Measurements from ENCODE around the gene KIF26B.

KIF26B gene

GRCh38 chr1:245361951-245362350, 207.2 kb downstream of the KIF26B start:
- no peak for DNase-seq (ENCODE audit: low read depth)
- no peak overlapping the region for H3K4me3 ChIP-seq (ENCODE audit: low read depth, low read length)

- no peak for DNase-seq (ENCODE audit: low read depth)
- no peak overlapping the region for H3K4me3 ChIP-seq (ENCODE audit: low read depth, low read length)
Measured at GRCh38 chr1:245363461-245364200, 208.8 kb downstream of the KIF26B start.

GRCh38 chr1:245365095-245366020, 210.6 kb downstream of the KIF26B start:
- DNase-seq (ENCODE audit: low read depth), result no peak
- no peak overlapping the region for H3K4me3 ChIP-seq (ENCODE audit: low read depth, low read length)

- no peak for DNase-seq (ENCODE audit: low read depth)
- H3K4me3 ChIP-seq (ENCODE audit: low read depth, low read length), result no peak overlapping the region
Measured at GRCh38 chr1:245366886-245367285, 212.1 kb downstream of the KIF26B start.

- DNase-seq (ENCODE audit: low read depth), result no peak
Measured at GRCh38 chr1:245370175-245370825, 215.5 kb downstream of the KIF26B start.

GRCh38 chr1:245370905-245371581, 216.3 kb downstream of the KIF26B start:
- no peak for DNase-seq (ENCODE audit: low read depth)

More at GRCh38 chr1:245370175-245370825, 215.5 kb downstream of the KIF26B start:
- no peak overlapping the region for H3K4me3 ChIP-seq (ENCODE audit: low read depth, low read length)

GRCh38 chr1:245373131-245373530, 218.3 kb downstream of the KIF26B start:
- H3K4me3 ChIP-seq (ENCODE audit: low read depth, low read length), result no peak overlapping the region
- DNase-seq (ENCODE audit: low read depth), result no peak

More at GRCh38 chr1:245370905-245371581, 216.3 kb downstream of the KIF26B start:
- no peak overlapping the region for H3K4me3 ChIP-seq (ENCODE audit: low read depth, low read length)

GRCh38 chr1:245375789-245376460, 221.1 kb downstream of the KIF26B start:
- DNase-seq (ENCODE audit: low read depth), result no peak
- no peak overlapping the region for H3K4me3 ChIP-seq (ENCODE audit: low read depth, low read length)

GRCh38 chr1:245377854-245378253, 223.1 kb downstream of the KIF26B start:
- no peak for DNase-seq (ENCODE audit: low read depth)

GRCh38 chr1:245378311-245378722, 223.5 kb downstream of the KIF26B start:
- no peak overlapping the region for H3K4me3 ChIP-seq (ENCODE audit: low read depth, low read length)
- DNase-seq (ENCODE audit: low read depth), result no peak

More at GRCh38 chr1:245377854-245378253, 223.1 kb downstream of the KIF26B start:
- H3K4me3 ChIP-seq (ENCODE audit: low read depth, low read length), result no peak overlapping the region

- no peak for DNase-seq (ENCODE audit: low read depth)
- H3K4me3 ChIP-seq (ENCODE audit: low read depth, low read length), result no peak overlapping the region
Measured at GRCh38 chr1:245378745-245379144, 224.0 kb downstream of the KIF26B start.

- DNase-seq (ENCODE audit: low read depth), result no peak
Measured at GRCh38 chr1:245380790-245381535, 226.2 kb downstream of the KIF26B start.

GRCh38 chr1:245382981-245383380, 228.2 kb downstream of the KIF26B start:
- DNase-seq (ENCODE audit: low read depth), result no peak
- H3K4me3 ChIP-seq (ENCODE audit: low read depth, low read length), result no peak overlapping the region

More at GRCh38 chr1:245380790-245381535, 226.2 kb downstream of the KIF26B start:
- no peak overlapping the region for H3K4me3 ChIP-seq (ENCODE audit: low read depth, low read length)

- H3K4me3 ChIP-seq (ENCODE audit: low read depth, low read length), result no peak overlapping the region
Measured at GRCh38 chr1:245383396-245384330, 228.9 kb downstream of the KIF26B start.

GRCh38 chr1:245386297-245386971, 231.6 kb downstream of the KIF26B start:
- no peak overlapping the region for H3K4me3 ChIP-seq (ENCODE audit: low read depth, low read length)
- no peak for DNase-seq (ENCODE audit: low read depth)

More at GRCh38 chr1:245383396-245384330, 228.9 kb downstream of the KIF26B start:
- no peak for DNase-seq (ENCODE audit: low read depth)

GRCh38 chr1:245388687-245389086, 233.9 kb downstream of the KIF26B start:
- no peak for DNase-seq (ENCODE audit: low read depth)
- no peak overlapping the region for H3K4me3 ChIP-seq (ENCODE audit: low read depth, low read length)
